ENCODE results near the gene VASP. TPM values are rescaled to one million over a fixed set of nuclear protein-coding genes. Genes with fewer than 3 reads are reported as not detected.

The VASP gene
- total and polyA plus RNA-seq, 9 of the 15 experiments (the other 6 are each of a cell fraction or from before 2014, with no cell fraction given): 16.7 to 261 (median 112) TPM

- TF ChIP-seq ARID4B (CRISPR knock-in tag; IDR thresholded peaks at IDR 0.05): peak; percentile 61; the same call in 1 of the 2 replicates
- TF ChIP-seq SMC3 (conservative IDR thresholded peaks at IDR 0.05; ENCODE audit: insufficient read depth, low read depth, low read length): peak; percentile 76
- 0 out of 2 replicates have a peak, but pooled peaks have one; percentile 15 for TF ChIP-seq ZBED1 (IDR thresholded peaks at IDR 0.05)
- peak; percentile 48; the same call in 1 of the 2 replicates for TF ChIP-seq XRCC5 (IDR thresholded peaks at IDR 0.05; ENCODE audit: low read depth, low read length)
- peak; percentile 18 for TF ChIP-seq PRDM10 (IDR thresholded peaks at IDR 0.05; ENCODE audit: partially characterized antibody)
- TF ChIP-seq BCLAF1 (IDR thresholded peaks at IDR 0.05; ENCODE audit: borderline replicate concordance in 1 of 2, control insufficient read depth in 1 of 2, low read depth in 2 of 2, low read length in 1 of 2): 0 out of 4 replicates have a peak, but pooled peaks of 1 of the 2 experiments have one; percentile 42
- peak; percentile 8; the same call in 1 of the 2 replicates for TF ChIP-seq LCOR (CRISPR knock-in tag; IDR thresholded peaks at IDR 0.05)
- no peak for TF ChIP-seq ZNF165 (CRISPR knock-in tag; IDR thresholded peaks at IDR 0.05; ENCODE audit: borderline replicate concordance)
- 0 out of 2 replicates have a peak, but pooled peaks have one; percentile 12 for TF ChIP-seq SMAD3 (CRISPR knock-in tag; conservative IDR thresholded peaks at IDR 0.05)
- peak; percentile 12; the same call in 1 of the 2 replicates for TF ChIP-seq RNF219 (CRISPR knock-in tag; IDR thresholded peaks at IDR 0.05)
- TF ChIP-seq BHLHE40 (IDR thresholded peaks at IDR 0.05; ENCODE audit: low read length): 0 out of 2 replicates have a peak, but pooled peaks have one; percentile 18
- peak; percentile 96 for TF ChIP-seq HCFC1 (IDR thresholded peaks at IDR 0.05; ENCODE audit: low read depth, low read length)
- no peak for TF ChIP-seq ARHGAP35 (IDR thresholded peaks at IDR 0.05; ENCODE audit: partially characterized antibody)
These were observed 16.5 kb downstream of the VASP start (continued) for GRCh38 chr19:45523642-45524256.

Measured in K562 (cell line).